Measurements from ENCODE around the gene ALDH3A1. TPM values are rescaled to one million over a fixed set of nuclear protein-coding genes. Genes with fewer than 3 reads are reported as not detected.

ALDH3A1 gene
- total RNA-seq, 2 experiments from 2014 or later: not detected

GRCh38 chr17:19744922-19745757 is 3.0 kb downstream of the ALDH3A1 start:
- peak overlapping the region; percentile 64 for H3K4me3 Mint-ChIP-seq
- ChIA-PET CTCF (interaction anchor here (0.5 to 2.7 kb wide), 33 partner anchors 8 to 382 kb away, joined by 3 to 18 read pairs (median 3); partner anchors contain the start of genes ALDH3A2 and B9D1), POLR2A (interaction anchor here (0.6 kb wide), 1 partner anchor 18 kb away, joined by 5 read pairs; no protein-coding TSS in a partner anchor)
- peaks cover 8% of the 10 kb centered on the region for H3K4me1 Mint-ChIP-seq (ENCODE audit: low read depth)
- no peak overlapping the region for H3K27ac Mint-ChIP-seq
- peak; percentile 94 for ATAC-seq
- peaks cover 5% of the 10 kb centered on the region for H3K27me3 Mint-ChIP-seq (ENCODE audit: low read depth)
- H3K9me3 Mint-ChIP-seq (ENCODE audit: insufficient read depth): no peaks in the 10 kb centered on the region
- H3K36me3 Mint-ChIP-seq (ENCODE audit: low read depth): no peaks in the 10 kb centered on the region
- DNase-seq: peak; percentile 91

DNA sequence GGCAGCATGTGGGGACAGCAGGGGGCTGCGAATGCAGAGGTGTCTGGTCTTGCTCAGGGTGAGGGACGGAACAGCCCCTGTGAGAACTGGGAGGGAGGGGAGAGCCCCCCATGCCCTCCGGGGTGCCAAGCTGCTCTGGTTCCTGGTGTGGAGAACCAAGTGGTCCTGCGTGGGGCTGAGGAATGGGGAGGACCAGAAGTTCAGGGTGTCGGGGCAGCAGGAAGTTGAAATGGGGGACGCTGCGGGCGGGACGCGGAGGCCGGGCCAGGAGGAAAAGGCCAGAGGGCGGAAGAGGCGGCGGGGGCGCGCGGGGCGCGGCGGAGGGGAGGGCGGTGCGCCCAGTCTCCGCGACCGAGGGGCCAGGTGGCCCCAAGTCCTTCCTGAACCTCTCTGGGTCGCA is 3.6 kb downstream of the ALDH3A1 start:
- H3K27ac Mint-ChIP-seq: no peak overlapping the region
- POLR2A ChIA-PET: no interaction called here
- peak overlapping the region; percentile 64 for H3K4me3 Mint-ChIP-seq

DNA sequence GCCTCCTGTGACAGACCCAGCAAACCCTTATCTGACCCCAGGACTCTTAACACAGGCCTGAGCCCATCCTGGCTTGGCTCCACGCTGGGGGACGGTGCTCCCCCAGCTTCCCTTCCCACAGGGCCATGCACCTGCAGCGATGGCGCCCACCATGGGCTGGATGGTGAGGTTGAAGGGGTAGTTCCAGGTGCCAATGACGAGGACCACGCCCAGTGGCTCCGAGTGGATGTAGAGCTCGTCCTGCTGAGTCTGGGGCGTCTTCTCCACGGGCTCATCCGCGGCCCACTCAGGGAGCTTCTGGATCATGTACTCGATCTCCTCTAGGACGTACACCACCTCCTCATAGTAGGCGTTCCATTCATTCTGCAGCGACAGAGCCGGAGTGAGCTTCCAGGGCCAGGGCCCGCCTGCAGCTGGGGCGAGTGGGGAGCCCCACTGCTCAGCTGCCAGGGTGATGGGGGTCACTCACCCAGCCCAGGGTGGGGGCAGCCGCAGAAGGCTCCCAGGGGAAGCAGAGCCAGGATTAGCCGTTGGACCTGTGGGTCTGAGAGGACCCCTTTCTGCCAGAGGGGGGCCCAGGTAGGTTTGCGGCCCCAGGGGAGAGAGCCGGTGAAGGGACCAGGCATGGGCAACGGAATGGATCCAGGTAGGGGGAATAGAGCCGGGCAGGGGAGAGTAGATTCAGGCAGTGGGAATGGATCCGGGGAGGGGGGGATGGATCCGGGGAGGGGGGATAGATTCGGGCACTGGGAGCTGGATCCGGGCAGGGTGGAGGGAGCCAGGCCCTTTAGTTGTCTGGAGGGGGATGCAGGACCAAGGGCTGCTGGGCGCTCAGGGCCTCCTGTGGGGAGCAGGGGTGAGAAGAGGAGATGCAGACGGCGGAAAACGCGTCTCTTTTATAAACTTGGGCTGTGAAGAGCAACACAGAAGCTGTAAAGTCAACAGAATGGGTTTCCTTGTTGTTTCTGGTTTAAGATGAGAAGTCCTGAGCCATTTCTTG is 4.7 kb downstream of the ALDH3A1 start:
- Mint-ChIP-seq H3K27me3 (ENCODE audit: low read depth) (no peaks in the 10 kb centered on the region), H3K4me1 (ENCODE audit: low read depth) (peaks cover 8% of the 10 kb centered on the region), H3K4me3 (no peak overlapping the region), H3K27ac (no peak overlapping the region), H3K9me3 (ENCODE audit: insufficient read depth) (no peaks in the 10 kb centered on the region), H3K36me3 (ENCODE audit: low read depth) (no peaks in the 10 kb centered on the region)
- ATAC-seq (no peak), DNase-seq (no peak)
- POLR2A ChIA-PET: no interaction called here
- CTCF ChIA-PET: interaction anchor here (1.3 to 2.7 kb wide), 5 partner anchors 20 to 381 kb away, joined by 3 to 18 read pairs (median 11); partner anchors contain the start of genes ALDH3A2 and B9D1

More for the DNA sequence above, 3.6 kb downstream of the ALDH3A1 start:
- ATAC-seq: no peak
- CTCF ChIA-PET: interaction anchor here (0.5 to 2.7 kb wide), 29 partner anchors 9 to 382 kb away, joined by 3 to 18 read pairs (median 3); partner anchors contain the start of genes ALDH3A2 and B9D1
- H3K4me1 Mint-ChIP-seq (ENCODE audit: low read depth): peaks cover 8% of the 10 kb centered on the region
- DNase-seq: peak; percentile 31
- peaks cover 4% of the 10 kb centered on the region for H3K27me3 Mint-ChIP-seq (ENCODE audit: low read depth)
- H3K9me3 Mint-ChIP-seq (ENCODE audit: insufficient read depth): no peaks in the 10 kb centered on the region
- no peaks in the 10 kb centered on the region for H3K36me3 Mint-ChIP-seq (ENCODE audit: low read depth)

DNA sequence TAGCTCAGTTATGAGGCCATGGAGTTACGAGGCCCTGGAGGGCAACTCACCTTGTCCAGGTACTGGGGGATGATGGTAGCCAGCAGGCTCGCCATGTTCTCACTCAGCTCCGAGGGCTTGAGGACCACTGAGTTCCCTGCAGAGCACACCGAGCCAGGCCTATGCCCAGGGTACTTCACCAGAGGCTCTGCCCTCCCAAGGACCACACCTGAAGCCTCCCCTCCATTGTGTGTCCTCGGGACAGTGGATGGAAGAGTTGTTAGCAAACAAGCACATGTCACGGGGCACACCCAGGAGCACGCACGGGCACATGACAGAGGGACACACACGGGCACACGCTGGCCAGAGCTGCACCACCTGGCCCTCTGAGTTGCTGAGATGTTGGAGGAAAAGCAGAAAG is 5.6 kb downstream of the ALDH3A1 start:
- H3K36me3 Mint-ChIP-seq (ENCODE audit: low read depth): no peaks in the 10 kb centered on the region
- ChIA-PET CTCF (interaction anchor here (1.7 kb wide), 1 partner anchor 380 kb away, joined by 4 read pairs; the partner anchor contains the start of gene B9D1), POLR2A (no interaction called here)
- ATAC-seq (no peak), DNase-seq (no peak)
- no peaks in the 10 kb centered on the region for H3K9me3 Mint-ChIP-seq (ENCODE audit: insufficient read depth)
- H3K27me3 Mint-ChIP-seq (ENCODE audit: low read depth): no peaks in the 10 kb centered on the region
- peaks cover 8% of the 10 kb centered on the region for H3K4me1 Mint-ChIP-seq (ENCODE audit: low read depth)
- H3K27ac Mint-ChIP-seq: no peak overlapping the region
- no peak overlapping the region for H3K4me3 Mint-ChIP-seq

GRCh38 chr17:19741832-19742457 is 6.2 kb downstream of the ALDH3A1 start:
- POLR2A ChIA-PET: no interaction called here
- Mint-ChIP-seq H3K4me3 (no peak overlapping the region), H3K36me3 (ENCODE audit: low read depth) (no peaks in the 10 kb centered on the region), H3K9me3 (ENCODE audit: insufficient read depth) (no peaks in the 10 kb centered on the region), H3K4me1 (ENCODE audit: low read depth) (peaks cover 8% of the 10 kb centered on the region), H3K27ac (no peak overlapping the region), H3K27me3 (ENCODE audit: low read depth) (no peaks in the 10 kb centered on the region)
- no peak for ATAC-seq
- CTCF ChIA-PET: interaction anchor here (1.7 kb wide), 1 partner anchor 379 kb away, joined by 4 read pairs; the partner anchor contains the start of gene B9D1
- DNase-seq: no peak

DNA sequence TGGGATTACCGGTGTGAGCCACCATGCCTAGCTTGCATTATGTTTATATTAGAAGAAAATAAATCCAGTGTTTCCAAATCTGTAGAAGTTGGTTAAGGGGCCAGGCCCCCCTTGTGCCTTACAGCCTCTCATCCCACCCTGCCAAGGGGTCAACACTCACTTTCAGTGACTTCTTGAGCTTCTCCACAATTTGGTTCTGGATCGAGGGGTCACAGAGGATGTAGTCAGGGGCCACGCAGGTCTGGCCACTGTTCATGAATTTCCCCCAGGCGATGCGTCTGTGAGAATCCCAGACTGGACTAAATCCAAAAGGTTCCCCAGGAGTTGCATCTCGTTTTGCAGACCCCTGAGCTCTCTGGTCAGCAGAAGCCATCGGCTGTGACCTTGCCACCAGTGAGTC is 7.2 kb downstream of the ALDH3A1 start:
- peaks cover 8% of the 10 kb centered on the region for H3K4me1 Mint-ChIP-seq (ENCODE audit: low read depth)
- H3K9me3 Mint-ChIP-seq (ENCODE audit: insufficient read depth): no peaks in the 10 kb centered on the region
- no peaks in the 10 kb centered on the region for H3K27me3 Mint-ChIP-seq (ENCODE audit: low read depth)
- H3K36me3 Mint-ChIP-seq (ENCODE audit: low read depth): no peaks in the 10 kb centered on the region
- no peak for ATAC-seq
- POLR2A ChIA-PET: no interaction called here
- DNase-seq: no peak
- no peak overlapping the region for H3K27ac Mint-ChIP-seq
- H3K4me3 Mint-ChIP-seq: no peak overlapping the region
- CTCF ChIA-PET: interaction anchor here (1.0 kb wide), 1 partner anchor 19 kb away, joined by 3 read pairs; no protein-coding TSS in a partner anchor

DNA sequence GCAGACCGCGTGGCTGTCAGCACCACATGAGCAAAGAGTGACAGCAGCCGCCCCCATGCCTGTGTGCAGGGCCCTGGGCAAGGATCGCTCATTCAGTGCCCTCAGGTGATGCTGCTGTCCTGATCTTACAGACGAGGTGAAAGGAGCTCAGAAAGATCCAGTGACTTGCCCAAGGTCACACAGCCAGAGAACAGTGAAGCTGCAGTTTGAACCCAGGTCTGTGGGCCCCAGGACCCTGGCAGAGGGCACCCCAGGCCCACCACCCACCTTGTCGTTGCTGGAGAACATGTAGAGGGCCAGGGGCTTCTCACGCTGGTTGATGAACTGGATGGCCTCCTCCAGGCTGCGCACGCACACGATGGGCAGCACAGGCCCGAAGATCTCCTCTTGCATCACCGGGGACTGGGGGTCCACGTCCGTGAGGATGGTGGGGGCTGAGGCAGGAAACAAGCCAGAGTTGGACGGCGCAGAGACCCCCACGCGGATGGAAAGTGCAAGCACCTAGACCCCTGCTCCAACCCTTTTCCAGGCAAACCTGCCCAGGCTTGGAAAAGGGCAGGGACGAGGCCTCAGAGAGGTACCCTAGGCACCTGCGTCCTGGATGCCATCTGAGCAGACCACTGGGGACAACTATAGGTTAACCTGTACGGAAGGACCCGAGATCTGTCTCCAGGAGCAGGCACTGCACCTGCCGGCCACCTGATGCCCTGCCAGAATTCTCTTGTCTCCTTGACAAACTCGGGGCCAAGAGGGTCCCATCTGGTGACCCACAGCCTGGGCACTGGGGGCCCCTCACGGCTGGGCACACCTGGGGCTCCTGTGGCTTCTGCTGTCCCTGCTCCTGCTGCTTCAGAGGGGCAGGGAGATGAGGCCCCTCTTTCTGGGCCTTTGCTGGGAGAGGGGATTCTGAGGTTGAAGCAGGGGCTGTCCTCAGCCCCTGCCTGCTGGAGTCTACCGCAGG is 8.6 kb downstream of the ALDH3A1 start:
- Mint-ChIP-seq H3K4me3 (no peak overlapping the region), H3K9me3 (ENCODE audit: insufficient read depth) (no peaks in the 10 kb centered on the region), H3K27me3 (ENCODE audit: low read depth) (no peaks in the 10 kb centered on the region), H3K36me3 (ENCODE audit: low read depth) (no peaks in the 10 kb centered on the region), H3K4me1 (ENCODE audit: low read depth) (peaks cover 1% of the 10 kb centered on the region), H3K27ac (no peak overlapping the region)
- ATAC-seq: no peak
- no peak for DNase-seq
- POLR2A ChIA-PET: no interaction called here
- CTCF ChIA-PET: interaction anchor here (1.0 kb wide), 1 partner anchor 21 kb away, joined by 3 read pairs; no protein-coding TSS in a partner anchor

- CTCF ChIA-PET: no interaction called here
- H3K4me3 Mint-ChIP-seq: no peak overlapping the region
- H3K9me3 Mint-ChIP-seq (ENCODE audit: insufficient read depth): no peaks in the 10 kb centered on the region
- H3K4me1 Mint-ChIP-seq (ENCODE audit: low read depth): no peaks in the 10 kb centered on the region
- POLR2A ChIA-PET: no interaction called here
- no peaks in the 10 kb centered on the region for H3K36me3 Mint-ChIP-seq (ENCODE audit: low read depth)
- ATAC-seq (no peak), DNase-seq (no peak)
- no peak overlapping the region for H3K27ac Mint-ChIP-seq
- H3K27me3 Mint-ChIP-seq (ENCODE audit: low read depth): peaks cover 4% of the 10 kb centered on the region
Observed at GRCh38 chr17:19738757-19739156, 9.3 kb downstream of the ALDH3A1 start.

GRCh38 chr17:19738073-19738449 is 10.0 kb downstream of the ALDH3A1 start:
- Mint-ChIP-seq H3K9me3 (ENCODE audit: insufficient read depth) (no peaks in the 10 kb centered on the region), H3K27ac (no peak overlapping the region), H3K4me3 (no peak overlapping the region), H3K27me3 (ENCODE audit: low read depth) (peaks cover 4% of the 10 kb centered on the region), H3K4me1 (ENCODE audit: low read depth) (no peaks in the 10 kb centered on the region), H3K36me3 (ENCODE audit: low read depth) (no peaks in the 10 kb centered on the region)
- DNase-seq (no peak), ATAC-seq (no peak)
- CTCF ChIA-PET: no interaction called here
- POLR2A ChIA-PET: no interaction called here

DNA sequence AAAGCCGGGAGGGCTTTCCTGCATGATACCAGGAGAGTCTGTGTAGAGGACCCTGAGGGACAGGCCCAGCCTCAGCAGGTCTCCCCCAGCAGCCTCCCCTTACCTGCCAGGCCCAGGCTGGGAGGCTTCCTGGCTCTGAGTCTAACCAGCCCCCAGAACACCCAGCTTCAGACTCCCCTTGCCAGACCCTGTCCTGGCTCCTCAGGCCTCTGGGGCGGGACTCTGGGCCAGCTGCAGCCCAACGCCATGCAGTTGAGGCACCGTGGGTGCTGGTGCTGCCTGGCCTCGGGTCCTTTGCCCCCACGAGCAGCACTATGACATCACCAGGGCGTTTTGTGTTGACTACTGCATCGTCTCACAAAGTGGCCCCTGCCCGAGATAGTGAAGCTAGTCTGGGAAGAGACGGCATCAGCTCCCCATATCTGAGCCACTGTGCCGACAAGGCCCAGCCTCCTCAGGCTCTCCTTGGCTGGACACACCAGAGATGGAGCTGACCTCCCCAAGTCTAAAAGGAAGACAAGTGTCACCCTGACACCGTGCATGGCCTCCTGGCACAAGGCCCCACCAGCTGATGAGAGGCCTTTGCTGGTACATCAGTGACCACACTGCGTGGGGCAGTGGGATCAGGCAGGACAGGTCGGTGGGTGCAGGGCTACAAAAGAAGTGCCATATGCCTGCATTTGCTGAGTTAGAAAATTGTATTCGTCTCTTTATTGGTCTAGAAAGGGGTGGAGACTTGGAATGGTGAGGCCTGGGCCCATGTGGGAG is 10.6 kb downstream of the ALDH3A1 start:
- H3K9me3 Mint-ChIP-seq (ENCODE audit: insufficient read depth): no peaks in the 10 kb centered on the region
- H3K27ac Mint-ChIP-seq: no peak overlapping the region
- ChIA-PET CTCF (no interaction called here), POLR2A (no interaction called here)
- no peaks in the 10 kb centered on the region for H3K36me3 Mint-ChIP-seq (ENCODE audit: low read depth)
- peaks cover 4% of the 10 kb centered on the region for H3K27me3 Mint-ChIP-seq (ENCODE audit: low read depth)
- no peak overlapping the region for H3K4me3 Mint-ChIP-seq
- no peak for DNase-seq
- H3K4me1 Mint-ChIP-seq (ENCODE audit: low read depth): no peaks in the 10 kb centered on the region
- no peak for ATAC-seq

Measured in activated CD8-positive, alpha-beta T cell treated with anti-CD3 and anti-CD28 coated beads, Interleukin-2, amount 10 ng/mL, durations not matched to agents 7 days and 5 days (primary cell).